Endothelial cell of umbilical vein (primary cell): ENCODE measurements around the gene MINDY3. TPM values are rescaled to one million over a fixed set of nuclear protein-coding genes. Genes with fewer than 3 reads are reported as not detected.

Experiments used
- BruUV-seq: library from RNA; stranded (reverse); fragments of 400-500 nt; replicated peaks from 2 replicates; lab custom pipeline; 2021; lab: Mats Ljungman, UMichigan
- CTCF ChIA-PET: fragments of 300-600, 350-600 bp; sonication (Branson Sonifier 250); formaldehyde crosslinking; loops from one replicate; lab custom pipeline; 2021; ENCODE audit warnings: antibody characterized with exemption, inconsistent platforms; lab: Charles Lee
- POLR2A ChIA-PET: fragments of 300-600, 350-600 bp; sonication (Branson Sonifier 250); formaldehyde crosslinking; loops from one replicate; lab custom pipeline; 2021; ENCODE audit warnings: antibody characterized with exemption, inconsistent platforms; lab: Charles Lee
- DNase-seq: peaks from one replicate; pipeline ENCODE4 v3.0.0-alpha.2; 2011; ENCODE audit warnings: low read depth, low spot score
- FAIRE-seq: peaks from 2 replicates; lab custom pipeline; 2011; peaks lifted over from hg19 to GRCh38; lab: Jason Lieb, UNC
- H2AFZ ChIP-seq: 2 replicates; pipeline ENCODE4 v1.6.0; 2012; ENCODE audit warnings: low read depth, low read length, control low read depth, inconsistent platforms
- H3K27ac ChIP-seq: 2 replicates; pipeline ENCODE4 v1.5.1; 2011; ENCODE audit warnings: low read depth, mild to moderate bottlenecking, control low read depth, low read length, moderate library complexity; ENCODE audit not compliant: insufficient read depth
- H3K27me3 ChIP-seq, 2 experiments: 2 replicates each; pipeline versions ENCODE4 v1.6.0 to v1.6.1; 2011; ENCODE audit warnings: low read length in 2 of 2, mixed read lengths in 1 of 2; ENCODE audit not compliant: control insufficient read depth in 2 of 2, insufficient read depth in 2 of 2
- H3K36me3 ChIP-seq, 2 experiments: 2 replicates in 1 of 2; 3 replicates in 1 of 2; pipeline ENCODE4 v1.5.1; 2011; ENCODE audit warnings: low read length in 2 of 2, mild to moderate bottlenecking in 1 of 2, moderate library complexity in 1 of 2; ENCODE audit not compliant: control insufficient read depth in 2 of 2, insufficient read depth in 2 of 2; ENCODE audit errors: extremely low read depth in 1 of 2
- H3K4me1 ChIP-seq: 3 replicates; pipeline ENCODE4 v1.5.1; 2011; ENCODE audit warnings: mild to moderate bottlenecking, low read length; ENCODE audit not compliant: control insufficient read depth, insufficient read depth; ENCODE audit errors: extremely low read depth
- H3K4me2 ChIP-seq: 2 replicates; pipeline ENCODE4 v1.6.1; 2011; ENCODE audit warnings: low read length, control low read depth, mixed read lengths; ENCODE audit not compliant: insufficient read depth
- H3K4me3 ChIP-seq, 3 experiments: fragments of 200-600 bp in 1 of 3; sonication (generic), shearing (Covaris generic) in 1 of 3; replicated peaks in 1 of 3; 2 replicates each; pipeline ENCODE4 v1.5.1; 2011 to 2016; ENCODE audit warnings: control low read depth in 3 of 3, low read length in 3 of 3, mild to moderate bottlenecking in 2 of 3, inconsistent platforms in 1 of 3, low read depth in 1 of 3, moderate library complexity in 1 of 3; ENCODE audit not compliant: insufficient read depth in 1 of 3
- H3K79me2 ChIP-seq: 2 replicates; pipeline ENCODE4 v1.6.0; 2012; ENCODE audit warnings: low read length, inconsistent platforms; ENCODE audit not compliant: control insufficient read depth, insufficient read depth
- H3K9ac ChIP-seq: replicated peaks from 2 replicates; pipeline ENCODE3; 2011; ENCODE audit warnings: low read length, control low read depth; ENCODE audit not compliant: insufficient read depth; ENCODE audit errors: extremely low read depth
- H3K9me1 ChIP-seq: replicated peaks from 3 replicates; pipeline ENCODE4 v1.6.0; 2011; ENCODE audit warnings: mild to moderate bottlenecking, low read length; ENCODE audit not compliant: control insufficient read depth, insufficient read depth; ENCODE audit errors: extremely low read depth
- H3K9me3 ChIP-seq: replicated peaks from 2 replicates; pipeline ENCODE4 v1.5.1; 2012; ENCODE audit warnings: low read length, inconsistent platforms; ENCODE audit not compliant: control insufficient read depth, insufficient read depth
- H4K20me1 ChIP-seq: replicated peaks from 2 replicates; pipeline ENCODE3; 2011; ENCODE audit warnings: mild to moderate bottlenecking, low read length; ENCODE audit not compliant: control insufficient read depth, insufficient read depth; ENCODE audit errors: extremely low read depth
- CTCF ChIP-seq, 2 donors: IDR thresholded peaks; 1 replicate in 1 of 2; 2 replicates in 1 of 2; pipeline ENCODE4 v1.5.1; 2011; ENCODE audit warnings: low read length in 2 of 2, mild to moderate bottlenecking in 2 of 2, moderate library complexity in 2 of 2, control low read depth in 1 of 2, inconsistent platforms in 1 of 2, low read depth in 1 of 2; ENCODE audit not compliant: insufficient read depth in 1 of 2; ENCODE audit errors: extremely low read depth in 1 of 2
- EZH2 ChIP-seq: IDR thresholded peaks from 2 replicates; pipeline ENCODE4 v1.6.1; 2012; ENCODE audit warnings: borderline replicate concordance, low read depth, mild to moderate bottlenecking, moderate library complexity, low read length, inconsistent platforms; ENCODE audit not compliant: severe bottlenecking
- FOS ChIP-seq: IDR thresholded peaks from 2 replicates; pipeline ENCODE4 v1.6.1; 2011; ENCODE audit warnings: mild to moderate bottlenecking, low read length, moderate library complexity, borderline replicate concordance; ENCODE audit not compliant: insufficient read depth
- GATA2 ChIP-seq: IDR thresholded peaks from 2 replicates; pipeline ENCODE4 v1.7.0; 2011; ENCODE audit warnings: low read depth, mild to moderate bottlenecking, moderate library complexity, mixed read lengths, low read length; ENCODE audit not compliant: insufficient read length, insufficient read depth
- JUN ChIP-seq: IDR thresholded peaks from 2 replicates; pipeline ENCODE4 v1.6.1; 2011; ENCODE audit warnings: borderline replicate concordance, low read depth; ENCODE audit not compliant: insufficient read length, insufficient read depth
- MAX ChIP-seq: IDR thresholded peaks from 2 replicates; pipeline ENCODE4 v1.6.1; 2011; ENCODE audit not compliant: insufficient read depth, insufficient read length
- MYC ChIP-seq: IDR thresholded peaks from one replicate; pipeline ENCODE4 v1.6.1; 2011; ENCODE audit warnings: mild to moderate bottlenecking, low read depth, low read length
- POLR2A ChIP-seq: IDR thresholded peaks from 2 replicates; pipeline ENCODE4 v1.6.1; 2012; ENCODE audit warnings: low read depth, mild to moderate bottlenecking, control low read depth, low read length
- POLR2AphosphoS5 ChIP-seq: IDR thresholded peaks from 2 replicates; pipeline ENCODE4 v1.6.1; 2012; ENCODE audit warnings: low read depth, mild to moderate bottlenecking, control low read depth, low read length, moderate library complexity; ENCODE audit not compliant: insufficient read depth
- dilution Hi-C: fragments of 300-500 bp; cut with MboI; formaldehyde crosslinking; loops from one replicate; pipeline ENCODE4 v1.15.0; 2019; ENCODE audit warnings: low sequenced_read_pairs; ENCODE audit not compliant: extremely low pct_ligation_motif_present
- intact Hi-C: fragments of 100-400 bp; cut with micrococcal nuclease; formaldehyde crosslinking; loops from one replicate; pipeline ENCODE4 v1.10.0; 2022
- polyA plus RNA-seq, 4 experiments: library from polyadenylated mRNA; depleted of rRNA in 3 of 4; stranded (reverse) in 3 of 4; unstranded in 1 of 4; fragments of >200 nt; gene quantifications; 2 replicates each; pipeline versions ENCODE4 v1.2.1 to v1.2.3, GENCODE V29; 2011 to 2012; ENCODE audit warnings: missing spikeins in 1 of 4
- total RNA-seq: library from RNA; stranded (reverse); gene quantifications from 2 replicates; pipeline ENCODE4 v1.2.3, GENCODE V29; 2021

MINDY3 gene
- total and polyA plus RNA-seq, 2 donors (not counting 3 experiments of a cell fraction or from before 2014, with no cell fraction given) = 7.5 to 20.2 TPM

- Histone ChIP-seq H2AFZ (no peak overlapping the region), H3K9me3 (no peaks in the 10 kb centered on the region), H3K4me2 (no peak overlapping the region), H4K20me1 (peaks cover 4% of the 10 kb centered on the region), H3K4me3 (no peak overlapping the region), H3K79me2 (peaks cover 52% of the 10 kb centered on the region), H3K9ac (no peak overlapping the region), H3K9me1 (no peaks in the 10 kb centered on the region), H3K27me3 (no peaks in the 10 kb centered on the region), H3K36me3 (peaks cover 0 to 2% of the 10 kb centered on the region in 2 experiments), H3K4me1 (peaks cover 21% of the 10 kb centered on the region), H3K27ac (no peak overlapping the region)
- FAIRE-seq (no peak), DNase-seq (no peak)
- no TSS peak for BruUV-seq
- TF ChIP-seq MAX (no peak), MYC (no peak), CTCF (IDR thresholded peaks at IDR 0.05; ENCODE audit: extremely low read depth in 1 of 2, insufficient read depth in 1 of 2, low read depth in 1 of 2, low read length in 2 of 2) (no peak), JUN (no peak), POLR2AphosphoS5 (no peak), POLR2A (no peak), GATA2 (no peak), EZH2 (no peak), FOS (no peak)
- intact Hi-C loops = no loop called here
- dilution Hi-C loops = no loop called here
- CTCF ChIA-PET = interaction anchor here (0.7 to 3.6 kb wide), 4 partner anchors 13 to 56 kb away, joined by 3 to 14 read pairs (median 3); no protein-coding TSS in a partner anchor
- POLR2A ChIA-PET = no interaction called here
Observed at GRCh38 chr10:15856328-15857015, 3.8 kb downstream of the MINDY3 start.
